Globus pallidus (tissue), 1 donor: ENCODE data around the gene TMEM229B.

Source experiments
- DNase-seq: peaks from one replicate; pipeline ENCODE4 v3.0.0-alpha.2; 2015; ENCODE audit warnings: low spot score

The TMEM229B gene

DNA sequence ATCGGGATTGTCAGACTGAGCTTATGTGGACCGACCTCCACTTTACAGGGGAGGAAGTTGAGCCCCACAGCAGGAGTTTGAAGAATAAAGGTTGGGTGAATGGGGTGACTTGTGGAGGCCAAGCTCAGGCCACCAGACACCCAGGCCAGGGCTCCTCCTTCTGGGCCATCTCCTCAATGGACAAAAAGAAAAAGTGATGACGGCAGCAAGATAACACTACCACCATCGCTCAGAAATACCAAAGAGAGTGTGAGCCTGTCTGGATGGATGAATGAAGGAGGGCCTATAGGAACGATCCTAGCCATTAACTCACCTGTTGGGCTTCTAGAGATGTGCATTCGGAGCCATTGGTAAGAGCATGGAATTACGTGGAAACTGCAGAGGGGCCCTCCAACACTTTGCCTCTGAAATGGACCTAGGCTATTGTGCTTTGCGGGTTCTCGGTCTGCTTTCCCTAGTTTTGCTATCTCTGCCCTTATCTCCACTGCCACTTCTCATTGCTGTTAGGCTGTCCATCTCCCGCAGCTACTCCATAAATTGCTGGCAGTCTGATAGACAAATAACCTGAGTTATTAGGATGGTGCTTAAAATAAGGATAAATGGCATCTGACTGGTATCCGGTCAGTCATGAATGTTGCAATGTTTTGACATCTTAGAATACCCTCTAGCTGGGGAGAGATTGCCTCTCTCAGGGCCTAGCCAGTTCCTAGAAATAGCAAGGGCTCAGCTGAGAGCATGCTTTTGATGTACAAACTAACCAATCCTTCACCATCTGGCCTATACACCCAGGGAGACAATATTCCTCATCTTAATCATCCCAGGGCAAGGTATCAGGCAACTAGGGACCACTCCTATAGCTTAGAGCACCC lies 66.9 kb downstream of the TMEM229B start:
- DNase-seq, result no peak
